KBM-7 (cell line): ENCODE measurements around the gene DOCK7.
"Not testable (repeated sequence)": the region's sequence is repeated elsewhere in the genome, so short reads cannot be mapped to it uniquely, and the experiment has no call there.

Experiments
- DNase-seq: peaks from one replicate; pipeline ENCODE4 v3.0.0-alpha.2; 2015
- in situ Hi-C: fragments of 300-500 bp; cut with MboI; formaldehyde crosslinking; loops from 2 replicates; pipeline ENCODE4 v1.14.3; 2020; ENCODE audit warnings: low sequenced_read_pairs, low pct_unique_long_range_greater_than_20kb, mixed read lengths

Gene DOCK7

DNA sequence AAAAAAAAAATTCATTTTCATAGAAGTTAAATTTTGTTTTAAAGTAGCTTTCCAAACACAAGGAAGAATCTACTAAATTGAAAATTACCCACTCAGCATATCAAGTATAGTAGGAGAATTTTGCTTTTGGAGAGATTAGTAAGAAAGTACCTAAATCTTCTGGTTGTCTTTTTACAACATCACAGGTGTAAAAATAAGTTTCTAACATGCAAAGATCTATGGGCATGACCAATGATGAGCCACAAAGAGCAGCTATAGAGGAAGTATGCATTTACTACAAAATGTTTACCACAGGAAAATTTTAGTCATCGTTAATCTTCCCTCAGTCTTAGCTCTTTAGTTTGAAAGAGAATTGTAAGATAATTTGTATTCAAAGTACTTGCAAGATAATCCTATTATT is 62.8 kb downstream of the DOCK7 start:
- in situ Hi-C loops, result no loop called here
- DNase-seq, result no peak

DNA sequence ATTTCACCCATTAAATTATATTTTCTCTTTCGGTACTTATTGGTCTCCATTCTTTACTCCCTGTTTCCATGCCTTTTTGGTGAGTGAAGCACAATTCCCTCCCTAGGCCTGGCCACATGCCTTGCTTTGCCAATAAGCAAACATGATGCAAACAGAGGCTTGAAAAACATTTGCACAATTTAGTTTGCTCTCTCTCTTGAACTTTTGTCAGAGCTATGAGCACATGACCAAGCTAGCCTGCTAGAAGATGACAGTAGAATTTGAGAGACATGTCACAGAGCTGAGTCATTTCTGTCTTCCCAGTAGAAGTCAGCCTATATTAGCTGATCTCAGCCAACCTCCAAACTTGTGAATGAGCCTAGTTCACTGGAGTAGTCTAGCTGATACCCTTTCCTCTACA is 66.3 kb downstream of the DOCK7 start:
- in situ Hi-C loops, result no loop called here
- DNase-seq, result no peak

DNA sequence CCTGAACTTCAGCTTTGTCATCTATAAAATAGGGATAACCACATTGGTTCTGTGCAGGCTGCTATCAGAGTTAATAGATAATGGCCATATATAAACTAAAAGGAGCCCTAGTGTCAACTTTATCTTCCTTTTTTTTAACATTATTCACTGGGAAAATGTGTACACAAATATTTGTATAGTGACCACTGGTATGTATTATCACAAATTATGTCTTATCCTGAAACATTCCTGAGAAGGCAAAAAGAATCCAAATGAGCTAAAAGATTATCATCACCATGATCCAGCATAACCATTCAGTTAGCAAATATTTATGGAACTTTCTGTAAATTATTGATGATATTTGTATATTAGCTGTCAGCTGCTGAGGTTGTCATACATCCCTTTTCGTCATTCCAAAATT is 74.3 kb downstream of the DOCK7 start:
- in situ Hi-C loops, result no loop called here
- DNase-seq, result no peak

DNA sequence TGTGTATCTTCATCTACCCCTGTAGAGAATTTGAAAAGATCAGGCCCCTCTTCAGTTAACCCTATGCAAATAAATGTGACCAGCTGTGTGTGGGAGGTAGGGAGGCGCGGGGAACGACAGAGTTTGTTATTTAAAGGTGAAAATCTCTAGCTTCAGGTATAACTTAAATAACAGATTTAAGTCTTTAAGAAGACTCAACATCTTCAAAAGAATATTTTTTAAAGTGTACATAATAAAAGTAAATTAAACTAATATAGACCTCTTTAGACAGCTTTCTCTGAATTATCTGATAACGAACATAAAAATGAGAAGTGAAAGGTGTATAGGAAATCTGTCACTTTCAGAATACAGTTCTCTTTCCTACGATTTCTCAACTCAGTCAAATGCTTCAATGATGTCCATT is 74.9 kb downstream of the DOCK7 start:
- no peak for DNase-seq
- in situ Hi-C loops, result no loop called here

DNA sequence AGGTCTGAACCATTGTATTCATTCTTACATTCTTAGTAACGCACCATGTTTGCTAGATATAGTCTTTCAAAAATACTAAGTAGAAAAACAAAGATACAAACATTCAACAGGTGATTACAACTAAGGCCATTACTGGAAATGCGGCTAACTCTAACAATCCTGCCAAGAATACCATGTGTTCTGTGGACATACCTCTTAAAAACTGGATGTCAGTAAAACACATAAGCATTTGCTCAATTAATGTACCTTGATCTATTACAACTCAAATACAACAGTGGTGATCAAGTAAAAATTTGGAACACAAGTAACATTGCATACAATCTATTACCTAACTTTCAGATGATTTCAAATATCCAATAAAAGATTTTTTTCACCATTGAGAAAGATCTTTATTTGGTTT is 75.4 kb downstream of the DOCK7 start:
- no peak for DNase-seq
- in situ Hi-C loops, result no loop called here

DNA sequence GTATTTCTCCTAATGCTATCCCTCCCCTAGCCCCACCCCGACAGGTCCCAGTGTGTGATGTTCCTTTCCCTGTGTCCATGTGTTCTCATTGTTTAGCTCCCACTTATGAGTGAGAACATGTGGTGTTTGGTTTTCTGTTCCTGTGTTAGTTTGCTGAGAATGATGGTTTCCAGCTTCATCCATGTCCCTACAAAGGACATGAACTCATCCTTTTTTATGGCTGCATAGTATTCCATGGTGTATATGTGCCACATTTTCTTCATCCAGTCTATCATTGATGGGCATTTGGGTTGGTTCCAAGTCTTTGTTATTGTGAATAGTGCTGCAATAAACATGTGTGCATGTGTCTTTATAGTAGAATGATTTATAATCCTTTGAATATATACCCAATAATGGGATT is 77.6 kb downstream of the DOCK7 start:
- in situ Hi-C loops, DNase-seq: not testable (repeated sequence)

DNA sequence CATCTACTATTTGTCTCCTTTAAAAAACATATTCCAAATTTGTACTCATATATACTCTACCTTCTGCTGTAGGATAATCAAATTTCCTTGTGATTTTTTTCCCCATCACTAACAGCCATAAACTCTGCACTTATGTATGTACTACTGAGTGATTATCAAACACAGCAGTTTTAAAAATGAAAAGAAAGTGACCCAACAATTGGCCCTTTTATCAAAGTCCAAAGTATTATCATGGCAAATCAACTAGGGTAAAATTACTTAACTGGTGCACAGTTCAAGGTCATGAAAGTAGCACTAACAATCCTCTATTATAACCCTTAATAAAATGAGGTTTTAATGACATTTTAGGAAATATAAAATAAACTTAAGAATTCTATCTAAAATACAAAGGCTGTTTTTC is 79.3 kb downstream of the DOCK7 start:
- in situ Hi-C loops, result no loop called here
- DNase-seq, result no peak

DNA sequence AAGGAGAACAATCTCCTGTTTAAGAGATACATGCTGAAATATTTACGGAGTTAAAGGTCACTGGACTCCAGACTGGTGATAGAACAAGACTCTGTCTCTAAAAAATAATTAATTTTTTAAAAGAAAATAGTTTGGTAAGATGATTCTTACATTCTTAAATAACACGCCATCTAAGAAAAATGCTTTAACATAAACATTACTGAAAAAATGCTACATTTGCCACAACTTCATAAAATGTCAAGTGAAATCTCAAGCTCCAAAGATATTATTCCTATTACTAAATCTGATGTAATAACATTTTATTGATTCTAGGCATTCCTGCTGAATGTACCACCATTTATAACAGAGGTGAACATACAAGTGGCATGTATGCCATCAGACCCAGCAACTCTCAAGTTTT is 86.7 kb downstream of the DOCK7 start:
- no peak for DNase-seq
- in situ Hi-C loops, result no loop called here

DNA sequence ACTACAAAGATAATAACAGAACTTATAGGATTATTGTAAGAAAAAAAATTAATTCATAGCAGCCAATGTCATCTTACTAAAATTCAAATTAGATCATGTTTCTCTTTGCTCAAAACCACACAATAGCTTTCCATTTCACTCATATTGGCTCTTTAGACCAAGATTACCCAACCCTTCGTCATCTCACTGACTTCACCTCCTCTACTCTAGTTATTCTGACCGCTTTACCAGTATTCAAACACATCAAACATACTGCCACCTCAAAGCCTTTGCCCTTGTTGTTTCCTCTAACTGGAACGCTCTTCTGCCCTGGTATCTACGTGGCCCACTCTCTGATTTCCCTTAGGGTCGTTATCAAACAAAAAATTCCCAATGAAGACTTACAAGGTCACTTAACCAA is 89.1 kb downstream of the DOCK7 start:
- DNase-seq, result no peak
- in situ Hi-C loops, result no loop called here

DNA sequence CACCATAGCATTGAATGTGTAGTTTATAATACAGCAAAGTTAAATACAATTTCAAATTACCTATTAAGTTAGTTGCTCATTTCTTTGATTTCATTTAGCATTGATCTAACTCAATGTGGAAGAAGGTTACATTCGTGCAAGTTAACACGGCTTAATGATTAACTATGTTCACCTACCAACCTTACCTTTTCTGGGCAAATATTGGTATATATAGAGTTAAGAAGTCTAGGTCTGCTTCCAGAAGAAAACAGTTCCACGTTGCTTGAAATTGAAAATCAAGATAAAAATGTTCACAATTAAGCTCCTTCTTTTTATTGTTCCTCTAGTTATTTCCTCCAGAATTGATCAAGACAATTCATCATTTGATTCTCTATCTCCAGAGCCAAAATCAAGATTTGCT is 90.9 kb downstream of the DOCK7 start, which contains the start of gene ANGPTL3:
Gene ANGPTL3 (plus strand): TSS at position 240 of the 400 bp plus-strand sequence. CDS start 47 bp downstream, at position 287.
- in situ Hi-C loops, result no loop called here

DNA sequence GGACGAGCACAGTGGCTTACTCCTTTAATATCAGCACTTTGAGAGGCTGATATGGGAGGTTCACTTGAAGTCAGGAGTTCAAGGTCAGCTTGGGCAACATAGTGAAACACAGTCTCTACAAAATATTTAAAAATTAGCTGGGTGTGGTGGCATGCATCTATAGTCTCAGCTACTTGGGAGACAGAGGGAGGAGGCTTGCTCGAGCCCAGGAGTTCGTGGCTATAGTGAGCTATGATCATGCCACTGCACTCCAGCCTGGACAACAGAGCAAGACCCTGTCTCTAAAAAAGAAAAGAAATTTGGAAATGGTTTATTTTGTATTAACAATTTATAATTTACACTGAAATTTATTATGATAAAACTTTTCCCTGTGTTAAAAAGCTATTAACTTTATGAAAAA is 92.5 kb downstream of the DOCK7 start:
- in situ Hi-C loops, result no loop called here
- DNase-seq, result no peak

More for the DNA sequence above, 90.9 kb downstream of the DOCK7 start, which contains the start of gene ANGPTL3:
- DNase-seq, result no peak

DNA sequence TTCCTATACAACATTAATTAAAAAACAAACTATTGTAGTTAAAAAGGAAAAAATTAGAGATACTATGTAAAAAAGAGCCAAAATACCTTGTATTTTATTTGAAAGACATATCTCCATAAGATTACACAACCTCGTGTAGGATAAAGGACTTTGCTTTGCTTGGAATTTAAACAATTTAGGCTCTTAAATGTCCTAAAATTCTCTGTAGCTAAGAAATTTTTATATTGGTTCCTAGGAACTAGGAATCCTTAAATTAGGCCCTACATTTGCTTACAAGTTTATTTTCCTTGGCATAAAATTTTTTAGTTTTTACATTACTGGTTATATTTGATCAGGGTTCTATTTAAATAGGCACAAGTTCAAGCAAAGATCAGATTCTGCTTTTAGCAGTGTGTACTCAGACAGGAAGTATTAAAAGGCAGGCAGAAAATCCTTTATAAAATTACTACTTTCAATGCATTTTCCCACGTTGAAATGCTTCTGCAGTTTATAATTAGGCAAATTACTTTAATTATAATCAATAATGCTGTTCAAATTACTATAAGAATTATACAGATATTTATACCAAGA is 94.3 kb downstream of the DOCK7 start:
- in situ Hi-C loops, result no loop called here

DNA sequence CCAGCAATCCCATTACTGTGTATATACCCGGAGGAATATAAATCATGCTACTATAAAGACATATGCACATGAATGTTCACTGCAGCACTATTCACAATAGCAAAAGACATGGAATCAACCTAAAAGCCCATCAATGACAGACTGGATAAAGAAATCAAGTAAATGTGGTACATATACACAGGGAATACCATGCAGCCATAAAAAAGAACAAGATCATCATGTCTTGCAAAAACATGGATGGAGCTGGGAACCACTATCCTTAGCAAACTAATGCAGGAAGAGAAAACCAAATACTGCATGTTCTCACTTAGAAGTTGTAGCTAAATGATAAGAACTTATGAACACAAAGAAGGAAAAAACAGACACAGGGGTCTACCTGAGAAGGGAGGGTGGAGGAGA is 97.2 kb downstream of the DOCK7 start:
- in situ Hi-C loops, result no loop called here
- no peak for DNase-seq

More for the DNA sequence above, 94.3 kb downstream of the DOCK7 start:
- DNase-seq, result no peak

DNA sequence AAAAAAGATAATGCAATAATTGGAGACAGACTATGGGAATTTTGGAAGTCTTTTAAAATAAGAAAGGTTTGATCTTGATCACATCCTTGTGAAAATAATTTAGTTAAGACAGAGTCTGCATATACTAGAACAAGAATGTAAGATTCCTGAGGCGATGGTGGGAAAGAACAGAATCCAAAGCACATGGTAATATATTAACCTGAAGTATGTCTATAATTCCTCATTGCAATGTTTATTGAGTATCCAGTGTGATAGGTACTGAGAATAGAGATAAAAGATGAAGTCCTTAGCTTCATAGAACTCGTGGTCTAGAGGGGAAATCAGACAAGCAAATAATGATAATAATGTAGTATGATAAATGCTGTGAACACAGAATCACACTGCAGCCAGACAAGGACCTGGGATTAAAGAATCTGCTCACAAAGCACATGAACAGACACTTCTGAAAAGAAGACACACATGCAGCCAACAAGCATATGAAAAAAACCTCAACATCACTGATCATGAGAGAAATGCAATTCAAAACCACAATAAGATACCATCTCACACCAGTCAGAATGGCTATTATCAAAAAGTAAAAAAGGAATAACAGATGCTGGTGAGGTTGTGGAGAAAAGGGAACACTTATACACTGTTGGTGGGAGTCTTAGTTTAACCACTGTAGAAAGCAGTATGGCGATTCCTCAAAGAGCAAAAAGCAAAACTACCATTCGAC is 97.8 kb downstream of the DOCK7 start:
- DNase-seq, result no peak

DNA sequence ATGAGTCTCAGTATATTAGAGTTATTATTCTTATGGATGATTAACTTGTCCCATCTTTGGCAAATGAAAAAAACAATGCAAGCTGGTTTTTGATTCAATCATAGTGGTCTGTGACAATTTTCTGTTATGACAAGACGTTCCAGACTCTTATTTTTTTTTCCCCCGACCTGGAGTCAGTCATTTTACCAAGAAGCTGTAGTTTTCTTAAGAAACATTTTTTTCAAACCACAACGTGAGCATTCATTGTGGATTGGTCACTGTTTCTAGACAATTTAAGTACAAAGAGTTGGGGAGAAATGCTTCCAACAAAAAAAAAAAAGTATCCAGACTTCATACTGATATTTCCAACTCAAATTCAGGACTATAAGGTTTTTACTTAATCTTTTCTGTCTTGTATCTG is 98.9 kb downstream of the DOCK7 start:
- in situ Hi-C loops, result no loop called here
- no peak for DNase-seq

More for the DNA sequence above, 97.8 kb downstream of the DOCK7 start:
- in situ Hi-C loops, result no loop called here

DNA sequence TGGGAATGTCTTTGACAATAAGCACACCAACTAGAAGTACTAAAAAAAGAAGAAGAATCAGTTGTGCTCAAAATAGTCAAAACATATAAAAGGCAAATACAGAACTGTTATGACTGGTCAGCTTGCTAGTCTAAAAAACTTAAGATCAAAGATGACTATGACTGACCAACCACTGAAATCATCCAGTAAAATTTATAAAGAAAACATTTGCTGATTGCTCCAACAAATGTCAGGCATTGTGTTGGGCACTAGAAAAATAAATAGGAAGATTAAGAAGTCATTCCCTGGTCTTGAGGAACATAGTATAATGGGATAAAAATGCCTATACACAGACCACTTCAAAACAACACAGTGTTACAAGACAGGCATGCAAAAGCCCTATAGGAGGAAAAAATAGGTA is 100.2 kb downstream of the DOCK7 start:
- in situ Hi-C loops, result no loop called here
- DNase-seq, result no peak

DNA sequence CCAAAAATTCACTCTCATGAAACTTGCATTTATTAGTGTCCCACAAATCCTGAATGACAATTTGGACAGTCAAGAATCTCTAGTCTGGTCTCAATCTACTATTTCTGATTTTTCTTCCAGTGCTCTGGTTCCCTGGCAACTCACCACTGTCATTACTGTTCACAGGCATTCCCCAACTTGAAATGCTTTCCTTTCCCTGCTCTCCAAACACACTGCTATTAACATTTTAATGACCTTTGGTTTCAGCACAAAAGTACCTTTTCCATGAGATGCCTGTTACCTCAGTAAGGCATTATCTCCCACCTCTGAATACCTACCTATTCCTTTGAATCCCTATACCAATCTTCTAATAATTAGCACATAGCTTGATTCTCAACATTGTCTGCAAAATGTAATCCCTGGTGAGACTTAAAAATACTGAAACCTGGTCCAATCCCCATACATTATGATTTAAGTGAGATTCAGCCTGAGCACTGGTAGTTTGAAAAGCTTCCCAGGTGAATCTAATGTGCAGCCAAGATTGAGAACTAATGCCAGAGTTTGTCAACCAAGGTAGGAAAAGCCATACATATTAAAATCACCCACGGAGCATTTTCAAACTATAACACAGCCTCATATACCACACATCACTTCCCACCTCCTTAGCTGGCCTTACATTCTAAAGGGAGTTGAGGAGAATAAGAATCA is 102.6 kb downstream of the DOCK7 start:
- DNase-seq, result no peak
- in situ Hi-C loops, result no loop called here

DNA sequence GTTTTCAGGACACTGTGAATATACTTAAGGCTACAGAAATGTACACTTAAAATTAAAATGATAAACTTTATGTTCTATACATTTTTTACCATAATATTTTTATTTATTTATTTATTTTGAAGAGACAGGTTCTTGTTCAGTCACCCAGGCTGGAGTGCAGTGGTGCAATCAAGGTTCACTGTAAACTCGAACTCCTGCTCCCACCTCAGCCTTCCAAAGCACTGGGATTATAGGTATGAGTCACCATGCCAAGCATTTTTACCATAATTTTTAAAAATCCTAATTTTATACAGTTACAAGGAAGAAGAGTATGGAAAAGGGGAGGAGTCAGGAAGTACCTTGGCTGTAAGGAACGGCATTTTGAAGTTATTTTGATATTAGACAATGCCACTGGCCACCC is 114.5 kb downstream of the DOCK7 start:
- in situ Hi-C loops, result no loop called here
- DNase-seq, result no peak

DNA sequence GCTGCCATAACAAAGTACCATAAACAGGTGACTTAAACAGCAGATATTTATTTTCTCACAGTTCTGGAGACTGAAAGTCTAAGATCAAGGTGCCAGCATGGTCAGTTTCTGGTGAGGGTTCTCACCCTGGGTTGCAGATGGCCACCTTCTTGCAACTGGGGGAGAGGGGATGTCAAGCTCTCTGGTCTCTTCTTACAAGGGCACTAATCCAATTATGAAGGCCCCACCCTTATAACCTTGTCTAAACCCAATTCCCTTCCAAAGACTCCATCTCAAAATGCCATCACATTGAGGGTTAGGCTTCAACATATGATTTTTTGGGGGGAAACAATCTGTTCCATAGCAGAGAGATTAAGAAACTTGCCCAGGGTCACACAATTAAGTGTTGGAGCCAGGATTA is 115.7 kb downstream of the DOCK7 start:
- no peak for DNase-seq
- in situ Hi-C loops, result no loop called here

DNA sequence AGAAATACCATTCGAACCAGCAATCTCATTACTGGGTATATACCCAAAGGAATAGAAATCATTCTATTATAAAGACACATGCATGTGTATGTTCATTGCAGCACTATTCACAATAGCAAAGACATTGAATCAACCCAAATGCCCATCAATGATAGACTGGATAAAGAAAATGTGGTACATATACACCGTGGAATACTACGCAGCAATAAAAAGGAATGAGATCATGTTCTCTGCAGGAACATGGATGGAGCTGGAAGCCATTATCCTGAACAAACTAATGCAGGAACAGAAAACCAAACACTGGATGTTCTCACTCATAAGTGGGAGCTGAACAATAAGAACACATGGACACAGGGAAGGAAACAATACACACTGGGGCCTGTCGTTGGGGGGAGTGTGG is 116.7 kb downstream of the DOCK7 start:
- DNase-seq, in situ Hi-C loops: not testable (repeated sequence)
